B cell (primary cell): ENCODE measurements around the gene TNNI3K. TPM values are rescaled to one million over a fixed set of nuclear protein-coding genes. Genes with fewer than 3 reads are reported as not detected.

Experiments
- ATAC-seq: fragments of 200-7000 bp; cut with Tn5 transposase; one replicate; pipeline ENCODE4 v1.10.0; 2021; ENCODE audit warnings: low read depth, mild to moderate bottlenecking, moderate number of reproducible peaks, moderate library complexity
- CTCF ChIA-PET: fragments of 350-600 bp; sonication (Branson Sonifier 250); formaldehyde crosslinking; loops from one replicate; lab custom pipeline; 2021; ENCODE audit warnings: antibody characterized with exemption, inconsistent platforms; lab: Charles Lee
- POLR2A ChIA-PET: fragments of 350-600 bp; sonication (Branson Sonifier 250); formaldehyde crosslinking; loops from one replicate; lab custom pipeline; 2021; ENCODE audit warnings: antibody characterized with exemption; lab: Charles Lee
- DNase-seq: peaks from one replicate; pipeline ENCODE4 v3.0.0; 2013
- H2AFZ ChIP-seq: 2 replicates; pipeline ENCODE4 v1.6.1; 2012; ENCODE audit warnings: mild to moderate bottlenecking, low read depth, low read length; ENCODE audit not compliant: insufficient read depth, poor library complexity, severe bottlenecking
- H3K27ac ChIP-seq, 2 donors: 1 replicate in 1 of 2; 2 replicates in 1 of 2; pipeline ENCODE4 v1.5.1; 2012 to 2013; ENCODE audit warnings: low read length in 2 of 2, mild to moderate bottlenecking in 2 of 2, moderate library complexity in 1 of 2
- H3K27me3 ChIP-seq, 4 experiments: fragments of 200-600 bp in 1 of 4; sonication (generic) in 1 of 4; replicated peaks in 1 of 4; 1 replicate in 2 of 4; 2 replicates in 2 of 4; pipeline versions ENCODE4 v1.6.1 to v1.7.0; 2013 to 2016; ENCODE audit warnings: low read length in 3 of 4, mild to moderate bottlenecking in 2 of 4, mixed read lengths in 1 of 4, moderate library complexity in 1 of 4; ENCODE audit not compliant: insufficient read depth in 4 of 4, control insufficient read depth in 3 of 4; ENCODE audit errors: control extremely low read depth in 1 of 4
- H3K36me3 ChIP-seq, 2 experiments: replicated peaks in 1 of 2; 1 replicate in 1 of 2; 2 replicates in 1 of 2; pipeline versions ENCODE4 v1.6.1 to v1.7.1; 2013; ENCODE audit warnings: low read length in 1 of 2; ENCODE audit not compliant: insufficient read depth in 2 of 2, control insufficient read depth in 1 of 2; ENCODE audit errors: control extremely low read depth in 1 of 2, extremely low read depth in 1 of 2
- H3K4me1 ChIP-seq, 2 donors: fragments of 200-600 bp in 1 of 2; sonication (generic) in 1 of 2; 1 replicate in 1 of 2; 2 replicates in 1 of 2; pipeline versions ENCODE4 v1.5.1 to v1.6.1; 2013 to 2017; ENCODE audit warnings: low read length in 2 of 2; ENCODE audit not compliant: control insufficient read depth in 2 of 2, insufficient read depth in 2 of 2
- H3K4me2 ChIP-seq: replicated peaks from 2 replicates; pipeline ENCODE3; 2012; ENCODE audit warnings: mild to moderate bottlenecking, low read depth, low read length; ENCODE audit not compliant: poor library complexity, severe bottlenecking
- H3K4me3 ChIP-seq, 5 experiments: fragments of 200-600 bp in 1 of 5; sonication (generic) in 1 of 5; 1 replicate in 3 of 5; 2 replicates in 2 of 5; pipeline versions ENCODE4 v1.5.1 to v1.7.0; 2011 to 2016; ENCODE audit warnings: low read length in 4 of 5, mild to moderate bottlenecking in 4 of 5, low read depth in 2 of 5, control low read depth in 1 of 5, moderate library complexity in 1 of 5; ENCODE audit not compliant: insufficient read depth in 1 of 5; ENCODE audit errors: control extremely low read depth in 1 of 5, extremely low read depth in 1 of 5
- H3K79me2 ChIP-seq: fragments of 200-600 bp; sonication (generic); one replicate; pipeline ENCODE4 v1.6.0; 2016; ENCODE audit warnings: low read length; ENCODE audit not compliant: control insufficient read depth, insufficient read depth
- H3K9ac ChIP-seq: fragments of 200-600 bp; sonication (generic); 2 replicates; pipeline ENCODE4 v1.6.1; 2017; ENCODE audit warnings: mild to moderate bottlenecking, low read length, moderate library complexity
- H3K9me3 ChIP-seq, 3 donors: one replicate each; pipeline versions ENCODE4 v1.6.1 to v1.7.1; 2013; ENCODE audit warnings: low read length in 2 of 3; ENCODE audit not compliant: control insufficient read depth in 2 of 3, insufficient read depth in 1 of 3; ENCODE audit errors: control extremely low read depth in 1 of 3
- H4K20me1 ChIP-seq: 2 replicates; pipeline ENCODE4 v1.6.0; 2012; ENCODE audit warnings: mild to moderate bottlenecking, low read length; ENCODE audit not compliant: insufficient read depth, control insufficient read depth, poor library complexity, severe bottlenecking
- H3K27ac Mint-ChIP-seq: one replicate; pipeline ENCODE4 v1.8.0; 2021; ENCODE audit warnings: mixed read lengths
- H3K27me3 Mint-ChIP-seq: one replicate; pipeline ENCODE4 v1.8.0; 2021; ENCODE audit warnings: mixed read lengths
- H3K4me1 Mint-ChIP-seq: one replicate; pipeline ENCODE4 v1.8.0; 2021; ENCODE audit warnings: mixed read lengths
- H3K4me3 Mint-ChIP-seq: one replicate; pipeline ENCODE4 v1.8.0; 2021; ENCODE audit warnings: mixed read lengths
- H3K9me3 Mint-ChIP-seq: one replicate; pipeline ENCODE4 v1.8.0; 2022; ENCODE audit warnings: mixed read lengths; ENCODE audit not compliant: insufficient read depth
- CTCF ChIP-seq: fragments of 200-600 bp; IDR thresholded peaks from one replicate; pipeline ENCODE4 v1.8.0; 2022; ENCODE audit warnings: antibody characterized with exemption, mild to moderate bottlenecking
- EZH2 ChIP-seq: IDR thresholded peaks from 2 replicates; pipeline ENCODE4 v1.6.1; 2012; ENCODE audit warnings: borderline replicate concordance, low read depth, mild to moderate bottlenecking, moderate library complexity, low read length; ENCODE audit not compliant: insufficient read depth, poor library complexity, severe bottlenecking
- whole genome bisulfite sequencing: methylation state at CpG from one replicate; pipeline ENCODE4 v1.1.5; 2013; ENCODE audit warnings: missing lambda C conversion rate; ENCODE audit not compliant: insufficient coverage; 5-methylcytosine and 5-hydroxymethylcytosine counted together
- intact Hi-C: fragments of 100-400 bp; cut with micrococcal nuclease; formaldehyde crosslinking; loops from one replicate; pipeline ENCODE4 v1.10.0; 2022
- polyA plus RNA-seq: library from polyadenylated mRNA; depleted of rRNA; stranded (reverse); fragments of >200 nt; gene quantifications from 2 replicates; pipeline ENCODE4 v1.2.3, GENCODE V29; 2012
- total RNA-seq, 2 donors: library from RNA; stranded (reverse); fragments of 120-200 nt in 1 of 2; gene quantifications; 1 replicate in 1 of 2; 2 replicates in 1 of 2; pipeline versions ENCODE4 v1.2.3 to v1.2.4, GENCODE V29; 2013 to 2022

TNNI3K gene
- total and polyA plus RNA-seq, 2 donors (not counting 1 experiment from before 2014, with no cell fraction given): 0.52 to 3.1 TPM

- TF ChIP-seq EZH2: no peak
- no peak for TF ChIP-seq CTCF
- H3K4me1 Mint-ChIP-seq: no peaks in the 10 kb centered on the region
- POLR2A ChIA-PET: no interaction called here
Observed at GRCh38 chr1:74340656-74341055, 105.5 kb downstream of the TNNI3K start.

GRCh38 chr1:74341702-74342339 lies 106.6 kb downstream of the TNNI3K start:
- Mint-ChIP-seq H3K27ac (no peak overlapping the region), H3K4me3 (no peak overlapping the region), H3K9me3 (no peaks in the 10 kb centered on the region), H3K4me1 (no peaks in the 10 kb centered on the region), H3K27me3 (no peaks in the 10 kb centered on the region)
- no peak for TF ChIP-seq CTCF
- no peak for TF ChIP-seq EZH2
- Histone ChIP-seq H3K9me3 (no peaks in the 10 kb centered on the region), H4K20me1 (no peaks in the 10 kb centered on the region), H3K79me2 (no peaks in the 10 kb centered on the region), H3K4me1 (no peaks in the 10 kb centered on the region), H3K9ac (no peak overlapping the region), H3K36me3 (no peaks in the 10 kb centered on the region), H3K4me3 (no peak overlapping the region), H3K27me3 (no peaks in the 10 kb centered on the region), H2AFZ (no peak overlapping the region), H3K27ac (no peak overlapping the region), H3K4me2 (no peak overlapping the region)
- ChIA-PET CTCF (no interaction called here), POLR2A (no interaction called here)
- no peak for DNase-seq
- WGBS: no CpG with 5 or more reads among the region's 4 CpGs
- no peak for ATAC-seq
- intact Hi-C loops: no loop called here

More at GRCh38 chr1:74340656-74341055, 105.5 kb downstream of the TNNI3K start:
- no peaks in the 10 kb centered on the region for H3K36me3 ChIP-seq
- no peaks in the 10 kb centered on the region for H3K27me3 ChIP-seq
- no peak for ATAC-seq
- H3K9ac ChIP-seq: no peak overlapping the region
- H2AFZ ChIP-seq: no peak overlapping the region
- H3K9me3 Mint-ChIP-seq: no peaks in the 10 kb centered on the region
- H3K27ac Mint-ChIP-seq: no peak overlapping the region
- H4K20me1 ChIP-seq: no peaks in the 10 kb centered on the region
- no peaks in the 10 kb centered on the region for H3K9me3 ChIP-seq
- H3K79me2 ChIP-seq: no peaks in the 10 kb centered on the region
- no peak overlapping the region for H3K27ac ChIP-seq
- DNase-seq: no peak
- no peaks in the 10 kb centered on the region for H3K4me1 ChIP-seq
- H3K27me3 Mint-ChIP-seq: no peaks in the 10 kb centered on the region
- intact Hi-C loops: no loop called here
- H3K4me2 ChIP-seq: no peak overlapping the region
- no peak overlapping the region for H3K4me3 ChIP-seq
- CTCF ChIA-PET: no interaction called here
- no peak overlapping the region for H3K4me3 Mint-ChIP-seq
- WGBS: 100% methylated on average over 2 of the region's 2 CpGs
